Body of pancreas (tissue), 4 donors: ENCODE measurements around the gene OGFR. TPM values are rescaled to one million over a fixed set of nuclear protein-coding genes. Genes with fewer than 3 reads are reported as not detected.

Experiments used
- ATAC-seq: fragments of 150-250 bp; one replicate; pipeline ENCODE4 v1.9.1; 2016
- DNase-seq, 4 donors: peaks; one replicate each; pipeline ENCODE4 v3.0.0-alpha.2; 2019
- H3K27ac ChIP-seq, 4 donors: fragments of 200-600 bp; sonication (generic); 1 replicate in 3 of 4; 2 replicates in 1 of 4; pipeline versions ENCODE4 v1.5.1 to v1.6.1; 2016 to 2019; ENCODE audit warnings: mild to moderate bottlenecking in 1 of 4, mixed read lengths in 1 of 4, moderate library complexity in 1 of 4
- H3K27me3 ChIP-seq, 2 donors: fragments of 200-600 bp; sonication (generic); one replicate each; pipeline ENCODE4 v1.6.0; 2016; ENCODE audit warnings: mild to moderate bottlenecking in 1 of 2
- H3K36me3 ChIP-seq, 2 donors: fragments of 200-600 bp; sonication (generic); replicated peaks in 1 of 2; 2 replicates each; pipeline ENCODE4 v1.5.1; 2016; ENCODE audit warnings: low read depth in 2 of 2; ENCODE audit not compliant: insufficient read depth in 1 of 2
- H3K4me1 ChIP-seq: fragments of 200-600 bp; sonication (generic); one replicate; pipeline ENCODE4 v1.6.0; 2016
- H3K4me3 ChIP-seq, 2 donors: fragments of 200-600 bp; sonication (generic); 1 replicate in 1 of 2; 2 replicates in 1 of 2; pipeline ENCODE4 v1.5.1; 2016 to 2019
- H3K9me3 ChIP-seq, 3 donors: fragments of 200-600 bp; sonication (generic); 1 replicate in 2 of 3; 2 replicates in 1 of 3; pipeline ENCODE4 v1.5.1; 2016
- CTCF ChIP-seq, 7 experiments: fragments of 450-650 bp in 4 of 7; fragments of 200-600 bp in 3 of 7; sonication (generic) in 3 of 7; IDR thresholded peaks; one replicate each; pipeline ENCODE4 v1.5.1; 2016 to 2019; ENCODE audit warnings: antibody characterized with exemption in 7 of 7
- POLR2A ChIP-seq, 3 donors: fragments of 450-650 bp; IDR thresholded peaks; one replicate each; pipeline ENCODE4 v1.6.1; 2016; ENCODE audit warnings: antibody characterized with exemption in 3 of 3, mild to moderate bottlenecking in 2 of 3
- WGBS, 2 donors: methylation state at CpG; one replicate each; pipeline ENCODE4 v1.1.5; 2017; 5-methylcytosine and 5-hydroxymethylcytosine counted together
- intact Hi-C: fragments of 100-400 bp; cut with DNase I; formaldehyde crosslinking; loops from one replicate; pipeline ENCODE4 v1.15.1; 2023
- total RNA-seq, 2 donors: library from RNA; depleted of rRNA; stranded (reverse); fragments of >200 nt; gene quantifications; one replicate each; pipeline ENCODE4 v1.1.0, GENCODE V29; 2016

OGFR gene
- total RNA-seq, 2 donors from 2014 or later: 46.4 to 47.8 TPM

GRCh38 chr20:62799036-62799435, 5.6 kb upstream of the OGFR start:
- Histone ChIP-seq H3K4me3 (no peak overlapping the region), H3K4me1 (peaks cover 25% of the 10 kb centered on the region), H3K27me3 (no peaks in the 10 kb centered on the region), H3K9me3 (no peaks in the 10 kb centered on the region), H3K27ac (no peak overlapping the region), H3K36me3 (peaks cover 0 to 13% of the 10 kb centered on the region in 2 donors)
- WGBS, 2 donors: 92 to 94% methylated on average over 6 to 8 of the region's 8 CpGs
- no peak for TF ChIP-seq CTCF (IDR thresholded peaks at IDR 0.05)
- TF ChIP-seq POLR2A (IDR thresholded peaks at IDR 0.05): no peak
- no peak for DNase-seq
- no peak for ATAC-seq
- intact Hi-C loops: no loop called here

- no peaks in the 10 kb centered on the region for H3K9me3 ChIP-seq
- no peak overlapping the region for H3K4me3 ChIP-seq
- TF ChIP-seq CTCF (IDR thresholded peaks at IDR 0.05): no peak
- no peak for TF ChIP-seq POLR2A (IDR thresholded peaks at IDR 0.05)
- no peaks in the 10 kb centered on the region for H3K27me3 ChIP-seq
- intact Hi-C loops: no loop called here
- WGBS, 2 donors: 95 to 98% methylated on average over 8 to 14 of the region's 19 CpGs
- H3K4me1 ChIP-seq: peaks cover 26% of the 10 kb centered on the region
- H3K27ac ChIP-seq: no peak overlapping the region
- DNase-seq (no peak), ATAC-seq (no peak)
- H3K36me3 ChIP-seq: peaks cover 0 to 13% of the 10 kb centered on the region in 2 donors
Measured at GRCh38 chr20:62799459-62799858, 5.2 kb upstream of the OGFR start.

- peaks cover 22% of the 10 kb centered on the region for H3K4me1 ChIP-seq
- TF ChIP-seq POLR2A (IDR thresholded peaks at IDR 0.05) (no peak), CTCF (IDR thresholded peaks at IDR 0.05) (no peak)
- DNase-seq (no peak), ATAC-seq (no peak)
- WGBS, 2 donors: 86 to 87% methylated on average over 10 of the region's 10 CpGs
- intact Hi-C loops: no loop called here
- H3K36me3 ChIP-seq: peaks cover 0 to 13% of the 10 kb centered on the region in 2 donors
- no peaks in the 10 kb centered on the region for H3K27me3 ChIP-seq
- H3K27ac ChIP-seq: no peak overlapping the region
- H3K4me3 ChIP-seq: no peak overlapping the region
- no peaks in the 10 kb centered on the region for H3K9me3 ChIP-seq
Measured at GRCh38 chr20:62799873-62800272, 4.8 kb upstream of the OGFR start.

GRCh38 chr20:62800314-62801259, 4.0 kb upstream of the OGFR start:
- Histone ChIP-seq H3K27ac (no peak overlapping the region), H3K4me3 (no peak overlapping the region), H3K27me3 (no peaks in the 10 kb centered on the region), H3K4me1 (peaks cover 23% of the 10 kb centered on the region), H3K36me3 (peaks cover 0 to 13% of the 10 kb centered on the region in 2 donors), H3K9me3 (no peaks in the 10 kb centered on the region)
- WGBS, 2 donors: 87 to 88% methylated on average over 18 to 26 of the region's 26 CpGs
- no peak for TF ChIP-seq POLR2A (IDR thresholded peaks at IDR 0.05)
- no peak for TF ChIP-seq CTCF (IDR thresholded peaks at IDR 0.05)
- ATAC-seq (no peak), DNase-seq (no peak)
- intact Hi-C loops: no loop called here
